Posterior cingulate gyrus (tissue), 11 donors: ENCODE results near the gene TOPAZ1.

ENCODE experiments used
- DNase-seq, 10 donors: peaks; one replicate each; pipeline versions ENCODE4 v3.0.0 to v3.0.0-alpha.2; 2020 to 2021; ENCODE audit warnings: mixed read lengths in 3 of 10
- intact Hi-C: fragments of 100-400 bp; cut with DNase I; formaldehyde crosslinking; loops from one replicate; pipeline ENCODE4 v1.15.1; 2023

The TOPAZ1 gene

DNA sequence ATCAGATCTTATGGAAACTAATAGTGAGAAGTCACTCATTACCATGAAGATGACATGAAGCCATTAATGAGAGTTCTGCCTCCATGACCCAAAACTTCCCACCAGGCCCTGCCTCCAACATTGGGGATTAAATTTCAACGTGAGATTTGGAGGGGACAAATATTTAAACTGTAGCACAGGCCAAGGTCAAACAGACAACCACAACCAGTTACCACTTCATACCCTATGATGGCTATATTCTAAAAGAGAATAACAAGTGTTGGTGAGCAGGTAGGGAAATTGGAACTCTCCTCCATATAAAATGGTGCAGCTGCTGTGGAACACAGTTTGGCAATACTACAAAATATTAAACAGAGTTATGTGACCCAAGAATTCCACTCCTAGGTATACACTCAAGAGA is 133.8 kb downstream of the TOPAZ1 start:
- no peak for DNase-seq
- intact Hi-C loops = no loop called here
